Lung (tissue), 12 donors: Measurements from ENCODE around the gene TNFRSF4. TPM values are rescaled to one million over a fixed set of nuclear protein-coding genes. Genes with fewer than 3 reads are reported as not detected.

Source experiments
- ATAC-seq: fragments of 200-7000 bp; cut with Tn5 transposase; one replicate; pipeline ENCODE4 v1.9.1; 2020; ENCODE audit warnings: moderate number of reproducible peaks; ENCODE audit not compliant: insufficient read depth, low FRiP score
- DNase-seq, 3 donors: peaks; one replicate each; pipeline ENCODE4 v3.0.0-alpha.2; 2013 to 2017
- H3K27ac ChIP-seq, 2 donors: one replicate each; pipeline ENCODE4 v1.5.1; 2013; ENCODE audit warnings: mild to moderate bottlenecking in 2 of 2, moderate library complexity in 2 of 2, control low read depth in 1 of 2, inconsistent platforms in 1 of 2, low read depth in 1 of 2, low read length in 1 of 2
- H3K27me3 ChIP-seq, 3 donors: one replicate each; pipeline ENCODE4 v1.5.1; 2013; ENCODE audit warnings: low read length in 2 of 3; ENCODE audit not compliant: control insufficient read depth in 3 of 3, insufficient read depth in 3 of 3
- H3K36me3 ChIP-seq, 4 donors: one replicate each; pipeline ENCODE4 v1.5.1; 2013; ENCODE audit warnings: low read length in 4 of 4, mild to moderate bottlenecking in 1 of 4, moderate library complexity in 1 of 4; ENCODE audit not compliant: control insufficient read depth in 4 of 4, insufficient read depth in 4 of 4
- H3K4me1 ChIP-seq, 5 donors: one replicate each; pipeline ENCODE4 v1.5.1; 2013; ENCODE audit warnings: low read length in 5 of 5, mild to moderate bottlenecking in 2 of 5, moderate library complexity in 1 of 5; ENCODE audit not compliant: control insufficient read depth in 5 of 5, insufficient read depth in 5 of 5
- H3K4me3 ChIP-seq: one replicate; pipeline ENCODE4 v1.5.1; 2013; ENCODE audit warnings: mild to moderate bottlenecking, control low read depth, moderate library complexity
- H3K9ac ChIP-seq, 2 donors: one replicate each; pipeline ENCODE4 v1.5.1; 2013; ENCODE audit warnings: low read length in 2 of 2, control low read depth in 1 of 2; ENCODE audit not compliant: insufficient read depth in 1 of 2
- H3K9me3 ChIP-seq, 4 donors: one replicate each; pipeline ENCODE4 v1.5.1; 2013; ENCODE audit warnings: low read length in 3 of 4, mild to moderate bottlenecking in 1 of 4, moderate library complexity in 1 of 4; ENCODE audit not compliant: control insufficient read depth in 4 of 4, insufficient read depth in 3 of 4
- WGBS, 2 donors: extraction: QIAGEN DNeasy Blood & Tissue Kit; methylation state at CpG; one replicate each; pipeline ENCODE4 v1.1.7; 2013; 5-methylcytosine and 5-hydroxymethylcytosine counted together
- polyA plus RNA-seq, 2 donors: library from polyadenylated mRNA; stranded (reverse); fragments of 200-250 nt; gene quantifications; one replicate each; pipeline ENCODE4 v1.2.1, GENCODE V29; 2013
- total RNA-seq, 2 donors: library from RNA; depleted of rRNA in 1 of 2; stranded (reverse); fragments of >200 nt in 1 of 2; gene quantifications; one replicate each; pipeline ENCODE4 v1.2.1, GENCODE V29; 2014 to 2021
- TF ChIP-seq, protein P1 (sequence below): IDR thresholded peaks from 2 replicates; pipeline ENCODE4 v1.5.1; 2012; ENCODE audit warnings: mild to moderate bottlenecking; ENCODE audit errors: control extremely low read depth, extremely low read depth
- donor health status: control.
- donor health status: control.
- donor health status: Bipolar disorder and iron deficiency.
- donor health status: healthy.
- donor health status: DM: yes; HTN: yes; CAD: no.

Gene TNFRSF4
- total and polyA plus RNA-seq, 4 donors = 3.6 to 11.3 (median 6.9) TPM

DNA sequence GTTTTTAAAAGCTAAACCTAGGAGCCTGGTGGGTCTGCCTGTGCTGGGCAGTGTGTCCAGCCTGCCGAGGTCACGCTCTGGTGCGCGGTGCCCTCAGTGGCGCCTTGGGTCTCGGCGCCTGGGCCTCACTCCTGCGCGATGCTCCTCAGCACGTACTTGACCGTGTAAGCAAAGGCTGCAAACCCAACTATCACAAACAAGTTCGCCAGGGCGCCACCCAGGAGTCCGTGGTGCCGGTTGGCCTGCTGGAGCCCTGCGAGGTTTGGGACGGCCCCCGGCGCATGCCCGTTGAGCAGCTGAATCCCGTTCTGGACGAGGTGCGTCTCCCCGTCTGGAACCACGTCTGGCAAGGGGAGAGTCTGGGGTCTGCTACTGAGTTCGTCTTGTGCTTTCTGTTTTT lies 41.1 kb upstream of the TNFRSF4 start:
- Histone ChIP-seq H3K27ac (no peak overlapping the region), H3K36me3 (peaks cover 4 to 52% (median 9%) of the 10 kb centered on the region in 4 donors), H3K27me3 (no peaks in the 10 kb centered on the region), H3K4me1 (peaks cover 0 to 2% (median 0%) of the 10 kb centered on the region in 5 donors), H3K9ac (no peak overlapping the region), H3K9me3 (peaks cover 0 to 2% (median 0%) of the 10 kb centered on the region in 4 donors), H3K4me3 (no peak overlapping the region)
- WGBS, 2 donors = 95 to 96% methylated on average over 26 of the region's 26 CpGs
- no peak for DNase-seq
- ATAC-seq = no peak
- TF ChIP-seq, protein P1, sequence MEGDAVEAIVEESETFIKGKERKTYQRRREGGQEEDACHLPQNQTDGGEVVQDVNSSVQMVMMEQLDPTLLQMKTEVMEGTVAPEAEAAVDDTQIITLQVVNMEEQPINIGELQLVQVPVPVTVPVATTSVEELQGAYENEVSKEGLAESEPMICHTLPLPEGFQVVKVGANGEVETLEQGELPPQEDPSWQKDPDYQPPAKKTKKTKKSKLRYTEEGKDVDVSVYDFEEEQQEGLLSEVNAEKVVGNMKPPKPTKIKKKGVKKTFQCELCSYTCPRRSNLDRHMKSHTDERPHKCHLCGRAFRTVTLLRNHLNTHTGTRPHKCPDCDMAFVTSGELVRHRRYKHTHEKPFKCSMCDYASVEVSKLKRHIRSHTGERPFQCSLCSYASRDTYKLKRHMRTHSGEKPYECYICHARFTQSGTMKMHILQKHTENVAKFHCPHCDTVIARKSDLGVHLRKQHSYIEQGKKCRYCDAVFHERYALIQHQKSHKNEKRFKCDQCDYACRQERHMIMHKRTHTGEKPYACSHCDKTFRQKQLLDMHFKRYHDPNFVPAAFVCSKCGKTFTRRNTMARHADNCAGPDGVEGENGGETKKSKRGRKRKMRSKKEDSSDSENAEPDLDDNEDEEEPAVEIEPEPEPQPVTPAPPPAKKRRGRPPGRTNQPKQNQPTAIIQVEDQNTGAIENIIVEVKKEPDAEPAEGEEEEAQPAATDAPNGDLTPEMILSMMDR = no peak

DNA sequence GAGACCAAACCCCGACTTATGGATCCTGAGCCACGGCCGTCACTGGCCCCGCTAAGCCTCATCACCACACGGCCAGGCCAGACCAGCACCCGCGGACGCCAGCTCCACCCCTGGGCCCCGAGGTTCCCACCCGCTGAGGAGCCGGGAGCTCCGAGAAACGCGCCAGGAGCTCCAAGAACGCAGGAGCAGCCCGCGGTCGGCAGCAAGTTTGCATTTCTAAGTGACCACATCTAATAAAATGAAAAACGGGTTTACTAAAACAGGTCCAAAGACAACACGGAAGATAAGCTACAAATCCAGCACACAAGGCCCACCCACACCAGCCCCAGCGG lies 40.7 kb upstream of the TNFRSF4 start:
- TF ChIP-seq, protein P1 = no peak
- DNase-seq (no peak), ATAC-seq (no peak)
- peaks cover 3 to 48% (median 9%) of the 10 kb centered on the region in 4 donors for H3K36me3 ChIP-seq
- H3K9me3 ChIP-seq = peaks cover 0 to 2% (median 0%) of the 10 kb centered on the region in 4 donors
- 90 to 92% methylated on average over 21 of the region's 21 CpGs for WGBS, 2 donors
- no peak overlapping the region for H3K9ac ChIP-seq
- peaks cover 0 to 2% (median 0%) of the 10 kb centered on the region in 5 donors for H3K4me1 ChIP-seq
- H3K4me3 ChIP-seq = no peak overlapping the region
- no peaks in the 10 kb centered on the region for H3K27me3 ChIP-seq
- H3K27ac ChIP-seq = no peak overlapping the region

- H3K27ac ChIP-seq = no peak overlapping the region
- H3K4me1 ChIP-seq = peaks cover 0 to 1% (median 0%) of the 10 kb centered on the region in 5 donors
- TF ChIP-seq, protein P1 = no peak
- ATAC-seq (no peak), DNase-seq (no peak)
- peaks cover 3 to 46% (median 9%) of the 10 kb centered on the region in 4 donors for H3K36me3 ChIP-seq
- H3K27me3 ChIP-seq = no peaks in the 10 kb centered on the region
- H3K9me3 ChIP-seq = peaks cover 0 to under 1% (median 0%) of the 10 kb centered on the region in 4 donors
- H3K4me3 ChIP-seq = no peak overlapping the region
- whole genome bisulfite sequencing, 2 donors = 96 to 97% methylated on average over 49 to 50 of the region's 50 CpGs
- no peak overlapping the region for H3K9ac ChIP-seq
Measured at GRCh38 chr1:1253972-1254666, 40.2 kb upstream of the TNFRSF4 start.
